HEK293 (cell line): ENCODE measurements around the gene FADS1.

Source experiments
- CTCF ChIA-PET: fragments of 350-600 bp; formaldehyde crosslinking; extraction: SDS; loops from one replicate; lab custom pipeline; 2021; ENCODE audit warnings: antibody characterized with exemption; lab: Yijun Ruan, JAX
- POLR2A ChIA-PET: fragments of 300-600 bp; formaldehyde crosslinking; extraction: SDS; loops from one replicate; lab custom pipeline; 2020; ENCODE audit warnings: antibody characterized with exemption, inconsistent platforms; lab: Yijun Ruan, JAX
- H3K27ac ChIP-seq: fragments of 200-500 bp; sonication (Bioruptor generic); 2 replicates; pipeline ENCODE4 v1.5.1; 2014; ENCODE audit warnings: low read depth, low read length, control low read depth, inconsistent platforms; ENCODE audit errors: extremely low read depth
- H3K36me3 ChIP-seq, 2 experiments: fragments of 200-500 bp in 1 of 2; sonication (Bioruptor generic) in 1 of 2; 1 replicate in 1 of 2; 2 replicates in 1 of 2; pipeline ENCODE4 v1.5.1; 2014 to 2017; ENCODE audit warnings: inconsistent platforms in 2 of 2, low read length in 2 of 2; ENCODE audit not compliant: control insufficient read depth in 2 of 2, insufficient read depth in 1 of 2
- H3K4me1 ChIP-seq: fragments of 200-500 bp; sonication (Bioruptor generic); 2 replicates; pipeline ENCODE4 v1.5.1; 2014; ENCODE audit warnings: mild to moderate bottlenecking, low read length, inconsistent platforms; ENCODE audit not compliant: control insufficient read depth, insufficient read depth
- H3K4me3 ChIP-seq: 2 replicates; pipeline ENCODE4 v1.5.1; 2011; ENCODE audit warnings: low read depth, mild to moderate bottlenecking, control low read depth, low read length, moderate library complexity
- H3K9me3 ChIP-seq: fragments of 200-500 bp; sonication (Bioruptor generic); 2 replicates; pipeline ENCODE4 v1.5.1; 2014; ENCODE audit warnings: low read depth, low read length, inconsistent platforms; ENCODE audit not compliant: control insufficient read depth, insufficient read depth
- EGR2 ChIP-seq: fragments of 450-650 bp; formaldehyde crosslinking; IDR thresholded peaks from 2 replicates; pipeline ENCODE4 v1.5.1; 2016; ENCODE audit warnings: low read depth, missing biosample characterization, missing genetic modification characterization
- ELK4 ChIP-seq: IDR thresholded peaks from 2 replicates; pipeline ENCODE4 v1.6.1; 2011; ENCODE audit warnings: mild to moderate bottlenecking, low read depth, low read length, borderline replicate concordance
- OSR2 ChIP-seq: fragments of 450-650 bp; formaldehyde crosslinking; IDR thresholded peaks from 2 replicates; pipeline ENCODE4 v1.5.1; 2016; ENCODE audit warnings: missing biosample characterization, missing genetic modification characterization
- REST ChIP-seq: fragments of 450-650 bp; formaldehyde crosslinking; IDR thresholded peaks from 2 replicates; pipeline ENCODE4 v1.5.1; 2016; ENCODE audit warnings: missing biosample characterization, missing genetic modification characterization
- SETDB1 ChIP-seq: IDR thresholded peaks from one replicate; pipeline ENCODE4 v1.6.1; 2017; ENCODE audit warnings: mild to moderate bottlenecking, low read length, moderate library complexity, mixed read lengths; ENCODE audit not compliant: insufficient read length
- TRIM28 ChIP-seq: IDR thresholded peaks from 2 replicates; pipeline ENCODE4 v1.6.1; 2011; ENCODE audit warnings: low read length, control low read depth, borderline replicate concordance
- YY2 ChIP-seq: fragments of 450-650 bp; formaldehyde crosslinking; IDR thresholded peaks from 2 replicates; pipeline ENCODE4 v1.5.1; 2016; ENCODE audit warnings: missing biosample characterization, missing genetic modification characterization
- ZBTB21 ChIP-seq: fragments of 450-650 bp; formaldehyde crosslinking; IDR thresholded peaks from 2 replicates; pipeline ENCODE4 v1.5.1; 2017; ENCODE audit warnings: missing biosample characterization, missing genetic modification characterization
- ZBTB44 ChIP-seq: fragments of 450-650 bp; IDR thresholded peaks from 2 replicates; pipeline ENCODE4 v1.5.1; 2018; ENCODE audit warnings: missing biosample characterization, mild to moderate bottlenecking, missing genetic modification characterization
- ZBTB8A ChIP-seq: fragments of 450-650 bp; formaldehyde crosslinking; IDR thresholded peaks from 2 replicates; pipeline ENCODE4 v1.5.1; 2016; ENCODE audit warnings: missing biosample characterization, missing genetic modification characterization
- ZNF132 ChIP-seq: fragments of 450-650 bp; formaldehyde crosslinking; IDR thresholded peaks from 2 replicates; pipeline ENCODE4 v1.5.1; 2017; ENCODE audit warnings: missing biosample characterization, missing genetic modification characterization, borderline replicate concordance
- ZNF133 ChIP-seq: fragments of 450-650 bp; formaldehyde crosslinking; IDR thresholded peaks from 2 replicates; pipeline ENCODE4 v1.5.1; 2016; ENCODE audit warnings: missing biosample characterization, missing genetic modification characterization
- ZNF157 ChIP-seq: fragments of 450-650 bp; formaldehyde crosslinking; IDR thresholded peaks from 2 replicates; pipeline ENCODE4 v1.5.1; 2016; ENCODE audit warnings: missing biosample characterization, missing genetic modification characterization
- ZNF211 ChIP-seq: fragments of 450-650 bp; formaldehyde crosslinking; IDR thresholded peaks from 2 replicates; pipeline ENCODE4 v1.5.1; 2016; ENCODE audit warnings: low read depth, missing biosample characterization, missing genetic modification characterization
- ZNF221 ChIP-seq: fragments of 450-650 bp; formaldehyde crosslinking; IDR thresholded peaks from 2 replicates; pipeline ENCODE4 v1.5.1; 2017; ENCODE audit warnings: missing biosample characterization, missing genetic modification characterization, borderline replicate concordance
- ZNF302 ChIP-seq: fragments of 450-650 bp; formaldehyde crosslinking; IDR thresholded peaks from 2 replicates; pipeline ENCODE4 v1.5.1; 2016; ENCODE audit warnings: missing biosample characterization, missing genetic modification characterization, low read depth
- ZNF37A ChIP-seq: fragments of 450-650 bp; IDR thresholded peaks from 2 replicates; pipeline ENCODE4 v1.5.1; 2018; ENCODE audit warnings: missing biosample characterization, missing genetic modification characterization
- ZNF433 ChIP-seq: fragments of 450-650 bp; formaldehyde crosslinking; IDR thresholded peaks from 2 replicates; pipeline ENCODE4 v1.5.1; 2016; ENCODE audit warnings: missing biosample characterization, missing genetic modification characterization, low read depth
- ZNF501 ChIP-seq: fragments of 450-650 bp; formaldehyde crosslinking; IDR thresholded peaks from 2 replicates; pipeline ENCODE4 v1.5.1; 2016; ENCODE audit warnings: missing biosample characterization, missing genetic modification characterization
- ZNF558 ChIP-seq: fragments of 450-650 bp; formaldehyde crosslinking; IDR thresholded peaks from 2 replicates; pipeline ENCODE4 v1.5.1; 2016; ENCODE audit warnings: missing biosample characterization, missing genetic modification characterization
- ZNF792 ChIP-seq: fragments of 450-650 bp; formaldehyde crosslinking; IDR thresholded peaks from 2 replicates; pipeline ENCODE4 v1.5.1; 2016; ENCODE audit warnings: missing biosample characterization, missing genetic modification characterization
- ZSCAN16 ChIP-seq: fragments of 450-650 bp; formaldehyde crosslinking; IDR thresholded peaks from 2 replicates; pipeline ENCODE4 v1.5.1; 2016; ENCODE audit warnings: missing biosample characterization, missing genetic modification characterization

The FADS1 gene

GRCh38 chr11:61773356-61773755 lies 43.4 kb downstream of the FADS1 start:
- ChIA-PET POLR2A (no interaction called here), CTCF (no interaction called here)
- Histone ChIP-seq H3K4me3 (no peak overlapping the region), H3K4me1 (no peaks in the 10 kb centered on the region), H3K36me3 (peaks cover 0 to under 1% of the 10 kb centered on the region in 2 experiments; a peak in 1 of 3 replicates), H3K27ac (no peak overlapping the region), H3K9me3 (no peaks in the 10 kb centered on the region)
- no peak for TF ChIP-seq SETDB1
- TF ChIP-seq ZNF157, result no peak
- TF ChIP-seq ZNF132 (tag by site-specific recombination), result no peak
- TF ChIP-seq OSR2 (tag by site-specific recombination), result no peak
- no peak for TF ChIP-seq ZNF792 (tag by site-specific recombination)
- no peak for TF ChIP-seq ZNF302 (tag by site-specific recombination)
- no peak for TF ChIP-seq REST (tag by site-specific recombination)
- no peak for TF ChIP-seq ZBTB21 (tag by site-specific recombination)
- TF ChIP-seq YY2 (tag by site-specific recombination), result no peak
- TF ChIP-seq ZNF37A, result no peak
- TF ChIP-seq TRIM28, result no peak
- TF ChIP-seq ZNF501 (tag by site-specific recombination), result no peak
- TF ChIP-seq ZSCAN16 (tag by site-specific recombination), result no peak
- TF ChIP-seq ZBTB8A, result no peak
- no peak for TF ChIP-seq ZNF433
- TF ChIP-seq ZNF221 (tag by site-specific recombination), result no peak
- no peak for TF ChIP-seq ELK4
- TF ChIP-seq ZNF211, result no peak
- TF ChIP-seq ZNF133 (tag by site-specific recombination), result no peak

- TF ChIP-seq ZBTB44 (tag by site-specific recombination), result no peak
- no peak for TF ChIP-seq ZNF558 (tag by site-specific recombination)
- 0 out of 2 replicates have a peak, but pooled peaks have one; percentile 10 for TF ChIP-seq EGR2
- TF ChIP-seq, all 188 proteins: peak for 1
- CTCF ChIA-PET, result interaction anchor here (1.3 kb wide), 1 partner anchor 25 kb away, joined by 3 read pairs; no protein-coding TSS in a partner anchor
- no peaks in the 10 kb centered on the region for H3K36me3 ChIP-seq
- H3K27ac ChIP-seq, result no peak overlapping the region
- H3K4me1 ChIP-seq, result no peaks in the 10 kb centered on the region
- no peaks in the 10 kb centered on the region for H3K9me3 ChIP-seq
- no peak overlapping the region for H3K4me3 ChIP-seq
- POLR2A ChIA-PET, result no interaction called here
These were observed 44.8 kb downstream of the FADS1 start for GRCh38 chr11:61771985-61772455.
